Measurements from ENCODE around the gene ASTN2.

The ASTN2 gene

GRCh38 chr9:117021906-117022305 lies 393.0 kb downstream of the ASTN2 start:
- Histone ChIP-seq H3K9me3 (ENCODE audit: control insufficient read depth, insufficient read depth, low read length) (no peaks in the 10 kb centered on the region), H3K79me2 (ENCODE audit: control insufficient read depth, low read length) (no peaks in the 10 kb centered on the region), H4K20me1 (ENCODE audit: control insufficient read depth, insufficient read depth, low read depth, low read length) (peaks cover 4% of the 10 kb centered on the region; the same call in 1 of the 2 replicates), H3F3A (ENCODE audit: control insufficient read depth, insufficient read depth) (no peaks in the 10 kb centered on the region), H3K4me2 (ENCODE audit: low read length) (no peak overlapping the region), H3K9me2 (replicated peaks; ENCODE audit: control insufficient read depth, low read length) (no peaks in the 10 kb centered on the region), H3K4me3 (ENCODE audit: low read length) (no peak overlapping the region), H3K27ac (ENCODE audit: low read depth, low read length) (no peak overlapping the region), H3K27me3 (ENCODE audit: control insufficient read depth, low read length) (no peaks in the 10 kb centered on the region), H3K4me1 (ENCODE audit: control insufficient read depth, low read length) (peaks cover 19% of the 10 kb centered on the region), H3K36me3 (ENCODE audit: control insufficient read depth, low read length) (no peaks in the 10 kb centered on the region)
- no peak for TF ChIP-seq CTCF (IDR thresholded peaks at IDR 0.05; ENCODE audit: low read depth, low read length, poor library complexity, severe bottlenecking)

- H3K4me2 ChIP-seq (ENCODE audit: low read length): no peak overlapping the region
- no peak for TF ChIP-seq CTCF (IDR thresholded peaks at IDR 0.05; ENCODE audit: low read depth, low read length, poor library complexity, severe bottlenecking)
- no peak for TF ChIP-seq EZH2phosphoT487 (IDR thresholded peaks at IDR 0.05; ENCODE audit: borderline replicate concordance, low read length)
Measured at GRCh38 chr9:117018966-117019617, 395.8 kb downstream of the ASTN2 start.

GRCh38 chr9:117017414-117017985 lies 397.4 kb downstream of the ASTN2 start:
- no peaks in the 10 kb centered on the region for H3K79me2 ChIP-seq (ENCODE audit: control insufficient read depth, low read length)
- H3K27ac ChIP-seq (ENCODE audit: low read depth, low read length): no peak overlapping the region
- H3K9me3 ChIP-seq (ENCODE audit: control insufficient read depth, insufficient read depth, low read length): no peaks in the 10 kb centered on the region
- no peaks in the 10 kb centered on the region for H3K4me1 ChIP-seq (ENCODE audit: control insufficient read depth, low read length)
- H3K27me3 ChIP-seq (ENCODE audit: control insufficient read depth, low read length): no peaks in the 10 kb centered on the region
- TF ChIP-seq EZH2phosphoT487 (IDR thresholded peaks at IDR 0.05; ENCODE audit: borderline replicate concordance, low read length): no peak
- no peak for TF ChIP-seq CTCF (IDR thresholded peaks at IDR 0.05; ENCODE audit: low read depth, low read length, poor library complexity, severe bottlenecking)
- H3K36me3 ChIP-seq (ENCODE audit: control insufficient read depth, low read length): no peaks in the 10 kb centered on the region
- no peak overlapping the region for H3K4me2 ChIP-seq (ENCODE audit: low read length)
- H4K20me1 ChIP-seq (ENCODE audit: control insufficient read depth, insufficient read depth, low read depth, low read length): peaks cover 4% of the 10 kb centered on the region; the same call in 1 of the 2 replicates
- H3F3A ChIP-seq (ENCODE audit: control insufficient read depth, insufficient read depth): no peaks in the 10 kb centered on the region
- no peak overlapping the region for H3K4me3 ChIP-seq (ENCODE audit: low read length)
- no peaks in the 10 kb centered on the region for H3K9me2 ChIP-seq (replicated peaks; ENCODE audit: control insufficient read depth, low read length)

More at GRCh38 chr9:117018966-117019617, 395.8 kb downstream of the ASTN2 start:
- Histone ChIP-seq H3K27ac (ENCODE audit: low read depth, low read length) (no peak overlapping the region), H3K9me2 (replicated peaks; ENCODE audit: control insufficient read depth, low read length) (no peaks in the 10 kb centered on the region), H3K79me2 (ENCODE audit: control insufficient read depth, low read length) (no peaks in the 10 kb centered on the region), H3K27me3 (ENCODE audit: control insufficient read depth, low read length) (no peaks in the 10 kb centered on the region), H4K20me1 (ENCODE audit: control insufficient read depth, insufficient read depth, low read depth, low read length) (peaks cover 4% of the 10 kb centered on the region; the same call in 1 of the 2 replicates), H3K4me3 (ENCODE audit: low read length) (no peak overlapping the region), H3F3A (ENCODE audit: control insufficient read depth, insufficient read depth) (no peaks in the 10 kb centered on the region), H3K36me3 (ENCODE audit: control insufficient read depth, low read length) (no peaks in the 10 kb centered on the region), H3K9me3 (ENCODE audit: control insufficient read depth, insufficient read depth, low read length) (no peaks in the 10 kb centered on the region), H3K4me1 (ENCODE audit: control insufficient read depth, low read length) (peaks cover 6% of the 10 kb centered on the region)

All from DOHH2 (cell line).